WTC11 (cell line): Measurements from ENCODE around the gene SLC24A4. TPM values are rescaled to one million over a fixed set of nuclear protein-coding genes. Genes with fewer than 3 reads are reported as not detected.

Source experiments
- ATAC-seq: fragments of 200-7000 bp; cut with Tn5 transposase; 2 replicates; pipeline ENCODE4 v1.10.0; 2021; ENCODE audit warnings: mild to moderate bottlenecking, moderate library complexity
- CTCF ChIA-PET: fragments of 300-600 bp; sonication (Branson Sonifier 250); formaldehyde crosslinking; loops from one replicate; lab custom pipeline; 2021; ENCODE audit warnings: antibody characterized with exemption; lab: Charles Lee
- POLR2A ChIA-PET: fragments of 350-600 bp; sonication (Branson Sonifier 250); formaldehyde crosslinking; loops from one replicate; lab custom pipeline; 2021; ENCODE audit warnings: antibody characterized with exemption; lab: Charles Lee
- DNase-seq: peaks from one replicate; pipeline ENCODE4 v3.0.0; 2021; ENCODE audit warnings: low spot score
- H3K27ac Mint-ChIP-seq: 2 replicates; pipeline ENCODE4 v1.8.0; 2021; ENCODE audit warnings: mixed read lengths
- H3K27me3 Mint-ChIP-seq: 2 replicates; pipeline ENCODE4 v1.8.0; 2021; ENCODE audit warnings: low read depth, mild to moderate bottlenecking, moderate library complexity, mixed read lengths
- H3K36me3 Mint-ChIP-seq: 2 replicates; pipeline ENCODE4 v1.8.0; 2021; ENCODE audit warnings: mixed read lengths
- H3K4me1 Mint-ChIP-seq: 2 replicates; pipeline ENCODE4 v1.8.0; 2022; ENCODE audit warnings: mixed read lengths
- H3K4me3 Mint-ChIP-seq: 2 replicates; pipeline ENCODE4 v1.8.0; 2021; ENCODE audit warnings: mild to moderate bottlenecking, moderate library complexity, mixed read lengths
- H3K9me3 Mint-ChIP-seq: 2 replicates; pipeline ENCODE4 v1.8.0; 2021; ENCODE audit warnings: mixed read lengths
- CREB1 ChIP-seq: sonication (generic); formaldehyde crosslinking; IDR thresholded peaks from 2 replicates; pipeline ENCODE4 v1.8.0; 2023; ENCODE audit warnings: mild to moderate bottlenecking, missing genetic modification reagents
- ESRRA ChIP-seq: sonication (generic); formaldehyde crosslinking; IDR thresholded peaks from 2 replicates; pipeline ENCODE4 v1.8.1; 2022; ENCODE audit warnings: mild to moderate bottlenecking, missing genetic modification reagents, borderline replicate concordance
- ETV6 ChIP-seq: sonication (generic); formaldehyde crosslinking; IDR thresholded peaks from 2 replicates; pipeline ENCODE4 v1.8.1; 2022; ENCODE audit warnings: mild to moderate bottlenecking, missing genetic modification reagents
- NFE2L1 ChIP-seq: sonication (generic); formaldehyde crosslinking; IDR thresholded peaks from 2 replicates; pipeline ENCODE4 v1.8.1; 2023; ENCODE audit warnings: missing genetic modification reagents
- PRRX2 ChIP-seq: fragments of 250-450 bp; sonication (Bioruptor Pico); IDR thresholded peaks from 2 replicates; pipeline ENCODE4 v1.8.0; 2021; ENCODE audit warnings: mild to moderate bottlenecking
- TEAD4 ChIP-seq: sonication (generic); formaldehyde crosslinking; IDR thresholded peaks from 2 replicates; pipeline ENCODE4 v1.8.0; 2022; ENCODE audit warnings: mild to moderate bottlenecking, missing genetic modification reagents
- ZBTB21 ChIP-seq: sonication (generic); formaldehyde crosslinking; IDR thresholded peaks from 2 replicates; pipeline ENCODE4 v1.8.1; 2023; ENCODE audit warnings: mild to moderate bottlenecking, missing genetic modification reagents, borderline replicate concordance
- ZNF138 ChIP-seq: sonication (generic); formaldehyde crosslinking; conservative IDR thresholded peaks from 2 replicates; pipeline ENCODE4 v1.8.1; 2022; ENCODE audit warnings: mild to moderate bottlenecking, moderate library complexity, missing genetic modification reagents
- ZNF396 ChIP-seq: fragments of 250-450 bp; sonication (Bioruptor Pico); IDR thresholded peaks from 2 replicates; pipeline ENCODE4 v1.8.0; 2021; ENCODE audit warnings: mild to moderate bottlenecking, moderate library complexity, borderline replicate concordance
- ZNF416 ChIP-seq: fragments of 250-450 bp; sonication (Bioruptor Pico); IDR thresholded peaks from 2 replicates; pipeline ENCODE4 v1.9.0; 2021; ENCODE audit warnings: mild to moderate bottlenecking, inconsistent platforms
- total RNA-seq: library from RNA; stranded (reverse); gene quantifications from 3 replicates; pipeline ENCODE4 v1.2.3, GENCODE V29; 2021
- TF ChIP-seq, protein P1 (sequence below): sonication (generic); formaldehyde crosslinking; IDR thresholded peaks from 2 replicates; pipeline ENCODE4 v1.8.0; 2023; ENCODE audit warnings: missing genetic modification reagents
- TF ChIP-seq, protein P2 (sequence below): sonication (generic); formaldehyde crosslinking; IDR thresholded peaks from 2 replicates; pipeline ENCODE4 v1.8.1; 2022; ENCODE audit warnings: mild to moderate bottlenecking, missing genetic modification reagents, moderate library complexity, borderline replicate concordance
- TF ChIP-seq, protein P3 (sequence below): fragments of 250-450 bp; sonication (Bioruptor Pico); IDR thresholded peaks from 2 replicates; pipeline ENCODE4 v1.9.0; 2021; ENCODE audit warnings: mild to moderate bottlenecking
- TF ChIP-seq, protein P4 (sequence below): fragments of 250-450 bp; sonication (Bioruptor Pico); IDR thresholded peaks from 2 replicates; pipeline ENCODE4 v1.9.0; 2021; ENCODE audit warnings: moderate library complexity, mild to moderate bottlenecking, inconsistent platforms, borderline replicate concordance
- TF ChIP-seq, protein P5 (sequence below): sonication (generic); formaldehyde crosslinking; IDR thresholded peaks from 2 replicates; pipeline ENCODE4 v1.8.1; 2023; ENCODE audit warnings: mild to moderate bottlenecking, moderate library complexity, missing genetic modification reagents
- TF ChIP-seq, protein P6 (sequence below): sonication (generic); formaldehyde crosslinking; conservative IDR thresholded peaks from 2 replicates; pipeline ENCODE4 v1.8.1; 2023; ENCODE audit warnings: mild to moderate bottlenecking, low read depth, missing genetic modification reagents, moderate library complexity

SLC24A4 gene
- total RNA-seq, 1 experiment from 2014 or later, result 0.90 TPM

DNA sequence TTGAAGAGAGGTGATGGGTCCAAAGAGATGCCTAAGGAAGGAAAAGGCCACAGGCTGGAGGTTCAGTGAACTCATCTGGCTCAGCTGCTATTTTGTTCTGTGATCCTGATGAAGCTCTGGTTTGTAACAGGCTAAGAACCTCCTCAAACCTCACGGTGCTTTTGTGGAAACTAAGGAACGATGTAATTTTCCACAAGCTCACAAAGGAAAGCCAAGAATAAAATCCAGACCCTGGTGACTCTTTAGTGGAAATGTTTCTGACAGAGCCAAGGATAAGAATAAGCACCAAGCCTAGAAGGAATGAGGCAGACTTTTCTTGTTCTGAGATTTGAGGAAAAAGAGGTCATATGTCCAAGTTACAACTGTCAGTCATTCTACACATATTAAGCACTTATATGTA, 93.6 kb downstream of the SLC24A4 start:
- POLR2A ChIA-PET, result no interaction called here
- no peak overlapping the region for H3K4me3 Mint-ChIP-seq
- no peaks in the 10 kb centered on the region for H3K27me3 Mint-ChIP-seq
- no peak overlapping the region for H3K27ac Mint-ChIP-seq
- TF ChIP-seq, protein P1, sequence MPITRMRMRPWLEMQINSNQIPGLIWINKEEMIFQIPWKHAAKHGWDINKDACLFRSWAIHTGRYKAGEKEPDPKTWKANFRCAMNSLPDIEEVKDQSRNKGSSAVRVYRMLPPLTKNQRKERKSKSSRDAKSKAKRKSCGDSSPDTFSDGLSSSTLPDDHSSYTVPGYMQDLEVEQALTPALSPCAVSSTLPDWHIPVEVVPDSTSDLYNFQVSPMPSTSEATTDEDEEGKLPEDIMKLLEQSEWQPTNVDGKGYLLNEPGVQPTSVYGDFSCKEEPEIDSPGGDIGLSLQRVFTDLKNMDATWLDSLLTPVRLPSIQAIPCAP (CRISPR knock-in tag), result no peak
- TF ChIP-seq ETV6 (CRISPR knock-in tag), result no peak
- no peak for TF ChIP-seq ZNF416 (CRISPR knock-in tag)
- TF ChIP-seq TEAD4 (CRISPR knock-in tag), result no peak
- TF ChIP-seq, all 79 proteins: peak for 0
- Mint-ChIP-seq H3K36me3 (no peaks in the 10 kb centered on the region), H3K4me1 (no peaks in the 10 kb centered on the region), H3K9me3 (peaks cover 10% of the 10 kb centered on the region)
- CTCF ChIA-PET, result no interaction called here
- no peak for ATAC-seq
- no peak for DNase-seq

DNA sequence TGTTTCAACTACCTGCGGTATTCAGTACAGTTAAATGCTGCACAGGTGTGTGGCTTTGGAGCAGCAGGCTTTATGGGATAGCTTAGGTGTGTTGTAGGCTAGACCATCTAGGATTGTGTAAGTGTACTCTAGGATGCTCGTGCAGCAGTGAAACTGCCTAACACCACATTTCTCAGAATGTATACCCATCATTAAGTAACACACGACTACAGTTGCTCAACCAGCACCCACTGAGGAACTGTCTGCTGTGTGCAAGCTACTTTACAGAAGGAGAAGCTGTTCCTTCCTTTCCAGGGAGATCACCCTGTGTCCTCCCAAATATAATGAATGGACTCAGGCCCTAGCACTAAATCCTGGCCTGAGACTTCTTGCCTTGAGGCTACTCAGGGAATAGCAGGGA, 94.8 kb downstream of the SLC24A4 start:
- no peak overlapping the region for H3K27ac Mint-ChIP-seq
- H3K4me3 Mint-ChIP-seq, result no peak overlapping the region
- no peaks in the 10 kb centered on the region; the same call in 1 of the 2 replicates for H3K4me1 Mint-ChIP-seq
- peaks cover 10% of the 10 kb centered on the region for H3K9me3 Mint-ChIP-seq
- DNase-seq, result no peak
- ChIA-PET CTCF (no interaction called here), POLR2A (no interaction called here)
- H3K27me3 Mint-ChIP-seq, result no peaks in the 10 kb centered on the region
- TF ChIP-seq, protein P2, sequence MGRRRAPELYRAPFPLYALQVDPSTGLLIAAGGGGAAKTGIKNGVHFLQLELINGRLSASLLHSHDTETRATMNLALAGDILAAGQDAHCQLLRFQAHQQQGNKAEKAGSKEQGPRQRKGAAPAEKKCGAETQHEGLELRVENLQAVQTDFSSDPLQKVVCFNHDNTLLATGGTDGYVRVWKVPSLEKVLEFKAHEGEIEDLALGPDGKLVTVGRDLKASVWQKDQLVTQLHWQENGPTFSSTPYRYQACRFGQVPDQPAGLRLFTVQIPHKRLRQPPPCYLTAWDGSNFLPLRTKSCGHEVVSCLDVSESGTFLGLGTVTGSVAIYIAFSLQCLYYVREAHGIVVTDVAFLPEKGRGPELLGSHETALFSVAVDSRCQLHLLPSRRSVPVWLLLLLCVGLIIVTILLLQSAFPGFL (CRISPR knock-in tag), result no peak
- no peak for TF ChIP-seq NFE2L1 (CRISPR knock-in tag)
- TF ChIP-seq PRRX2 (CRISPR knock-in tag), result no peak
- TF ChIP-seq, protein P3, sequence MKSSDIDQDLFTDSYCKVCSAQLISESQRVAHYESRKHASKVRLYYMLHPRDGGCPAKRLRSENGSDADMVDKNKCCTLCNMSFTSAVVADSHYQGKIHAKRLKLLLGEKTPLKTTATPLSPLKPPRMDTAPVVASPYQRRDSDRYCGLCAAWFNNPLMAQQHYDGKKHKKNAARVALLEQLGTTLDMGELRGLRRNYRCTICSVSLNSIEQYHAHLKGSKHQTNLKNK, result no peak
- TF ChIP-seq ZBTB21 (CRISPR knock-in tag), result no peak
- TF ChIP-seq ESRRA (CRISPR knock-in tag), result no peak
- TF ChIP-seq, all 79 proteins: peak for 0
- H3K36me3 Mint-ChIP-seq, result no peaks in the 10 kb centered on the region
- no peak for ATAC-seq

DNA sequence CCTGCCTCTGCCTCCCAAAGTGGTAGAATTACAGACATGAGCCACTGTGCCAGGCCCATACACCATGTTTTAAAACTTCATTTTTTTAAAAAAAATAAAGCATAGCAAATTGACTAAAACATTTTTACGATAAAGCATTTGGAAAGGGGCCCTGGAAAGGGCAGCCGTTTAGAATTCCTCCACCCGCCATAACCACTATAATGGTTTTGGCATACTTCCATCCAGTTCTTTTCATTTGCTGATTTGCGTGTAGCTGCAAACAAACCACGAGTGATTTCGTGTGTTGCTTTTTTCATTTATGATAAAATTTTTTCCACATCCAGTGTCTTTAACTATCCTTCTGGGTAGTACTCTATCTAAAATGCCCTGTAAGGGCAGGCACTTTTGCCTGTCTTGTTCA, 98.8 kb downstream of the SLC24A4 start:
- Mint-ChIP-seq H3K36me3 (no peaks in the 10 kb centered on the region), H3K4me3 (no peak overlapping the region), H3K27me3 (no peaks in the 10 kb centered on the region; the same call in 1 of the 2 replicates), H3K27ac (no peak overlapping the region), H3K4me1 (peaks cover 3% of the 10 kb centered on the region; the same call in 1 of the 2 replicates), H3K9me3 (peaks cover 16% of the 10 kb centered on the region)
- DNase-seq (no peak), ATAC-seq (no peak)
- TF ChIP-seq, protein P4, sequence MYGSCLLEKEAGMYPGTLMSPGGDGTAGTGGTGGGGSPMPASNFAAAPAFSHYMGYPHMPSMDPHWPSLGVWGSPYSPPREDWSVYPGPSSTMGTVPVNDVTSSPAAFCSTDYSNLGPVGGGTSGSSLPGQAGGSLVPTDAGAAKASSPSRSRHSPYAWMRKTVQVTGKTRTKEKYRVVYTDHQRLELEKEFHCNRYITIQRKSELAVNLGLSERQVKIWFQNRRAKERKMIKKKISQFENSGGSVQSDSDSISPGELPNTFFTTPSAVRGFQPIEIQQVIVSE (CRISPR knock-in tag), result no peak
- TF ChIP-seq, protein P5, sequence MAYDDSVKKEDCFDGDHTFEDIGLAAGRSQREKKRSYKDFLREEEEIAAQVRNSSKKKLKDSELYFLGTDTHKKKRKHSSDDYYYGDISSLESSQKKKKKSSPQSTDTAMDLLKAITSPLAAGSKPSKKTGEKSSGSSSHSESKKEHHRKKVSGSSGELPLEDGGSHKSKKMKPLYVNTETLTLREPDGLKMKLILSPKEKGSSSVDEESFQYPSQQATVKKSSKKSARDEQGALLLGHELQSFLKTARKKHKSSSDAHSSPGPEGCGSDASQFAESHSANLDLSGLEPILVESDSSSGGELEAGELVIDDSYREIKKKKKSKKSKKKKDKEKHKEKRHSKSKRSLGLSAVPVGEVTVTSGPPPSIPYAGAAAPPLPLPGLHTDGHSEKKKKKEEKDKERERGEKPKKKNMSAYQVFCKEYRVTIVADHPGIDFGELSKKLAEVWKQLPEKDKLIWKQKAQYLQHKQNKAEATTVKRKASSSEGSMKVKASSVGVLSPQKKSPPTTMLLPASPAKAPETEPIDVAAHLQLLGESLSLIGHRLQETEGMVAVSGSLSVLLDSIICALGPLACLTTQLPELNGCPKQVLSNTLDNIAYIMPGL (CRISPR knock-in tag), result no peak
- TF ChIP-seq ZNF396 (CRISPR knock-in tag) (no peak), ZNF138 (no peak), CREB1 (no peak)
- TF ChIP-seq, protein P6, sequence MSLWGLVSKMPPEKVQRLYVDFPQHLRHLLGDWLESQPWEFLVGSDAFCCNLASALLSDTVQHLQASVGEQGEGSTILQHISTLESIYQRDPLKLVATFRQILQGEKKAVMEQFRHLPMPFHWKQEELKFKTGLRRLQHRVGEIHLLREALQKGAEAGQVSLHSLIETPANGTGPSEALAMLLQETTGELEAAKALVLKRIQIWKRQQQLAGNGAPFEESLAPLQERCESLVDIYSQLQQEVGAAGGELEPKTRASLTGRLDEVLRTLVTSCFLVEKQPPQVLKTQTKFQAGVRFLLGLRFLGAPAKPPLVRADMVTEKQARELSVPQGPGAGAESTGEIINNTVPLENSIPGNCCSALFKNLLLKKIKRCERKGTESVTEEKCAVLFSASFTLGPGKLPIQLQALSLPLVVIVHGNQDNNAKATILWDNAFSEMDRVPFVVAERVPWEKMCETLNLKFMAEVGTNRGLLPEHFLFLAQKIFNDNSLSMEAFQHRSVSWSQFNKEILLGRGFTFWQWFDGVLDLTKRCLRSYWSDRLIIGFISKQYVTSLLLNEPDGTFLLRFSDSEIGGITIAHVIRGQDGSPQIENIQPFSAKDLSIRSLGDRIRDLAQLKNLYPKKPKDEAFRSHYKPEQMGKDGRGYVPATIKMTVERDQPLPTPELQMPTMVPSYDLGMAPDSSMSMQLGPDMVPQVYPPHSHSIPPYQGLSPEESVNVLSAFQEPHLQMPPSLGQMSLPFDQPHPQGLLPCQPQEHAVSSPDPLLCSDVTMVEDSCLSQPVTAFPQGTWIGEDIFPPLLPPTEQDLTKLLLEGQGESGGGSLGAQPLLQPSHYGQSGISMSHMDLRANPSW, result no peak
- CTCF ChIA-PET, result no interaction called here
- POLR2A ChIA-PET, result no interaction called here
